GM11168 (cell line): Measurements from ENCODE around the gene HTR3E.
"Not testable (repeated sequence)": the region's sequence is repeated elsewhere in the genome, so short reads cannot be mapped to it uniquely, and the experiment has no call there.

Experiments used
- in situ Hi-C: fragments of 300-500 bp; cut with MboI; formaldehyde crosslinking; loops from one replicate; pipeline ENCODE4 v1.12.0; 2022; ENCODE audit warnings: low sequenced_read_pairs; ENCODE audit not compliant: unreplicated experiment

HTR3E gene, protein sequence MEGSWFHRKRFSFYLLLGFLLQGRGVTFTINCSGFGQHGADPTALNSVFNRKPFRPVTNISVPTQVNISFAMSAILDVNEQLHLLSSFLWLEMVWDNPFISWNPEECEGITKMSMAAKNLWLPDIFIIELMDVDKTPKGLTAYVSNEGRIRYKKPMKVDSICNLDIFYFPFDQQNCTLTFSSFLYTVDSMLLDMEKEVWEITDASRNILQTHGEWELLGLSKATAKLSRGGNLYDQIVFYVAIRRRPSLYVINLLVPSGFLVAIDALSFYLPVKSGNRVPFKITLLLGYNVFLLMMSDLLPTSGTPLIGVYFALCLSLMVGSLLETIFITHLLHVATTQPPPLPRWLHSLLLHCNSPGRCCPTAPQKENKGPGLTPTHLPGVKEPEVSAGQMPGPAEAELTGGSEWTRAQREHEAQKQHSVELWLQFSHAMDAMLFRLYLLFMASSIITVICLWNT

DNA sequence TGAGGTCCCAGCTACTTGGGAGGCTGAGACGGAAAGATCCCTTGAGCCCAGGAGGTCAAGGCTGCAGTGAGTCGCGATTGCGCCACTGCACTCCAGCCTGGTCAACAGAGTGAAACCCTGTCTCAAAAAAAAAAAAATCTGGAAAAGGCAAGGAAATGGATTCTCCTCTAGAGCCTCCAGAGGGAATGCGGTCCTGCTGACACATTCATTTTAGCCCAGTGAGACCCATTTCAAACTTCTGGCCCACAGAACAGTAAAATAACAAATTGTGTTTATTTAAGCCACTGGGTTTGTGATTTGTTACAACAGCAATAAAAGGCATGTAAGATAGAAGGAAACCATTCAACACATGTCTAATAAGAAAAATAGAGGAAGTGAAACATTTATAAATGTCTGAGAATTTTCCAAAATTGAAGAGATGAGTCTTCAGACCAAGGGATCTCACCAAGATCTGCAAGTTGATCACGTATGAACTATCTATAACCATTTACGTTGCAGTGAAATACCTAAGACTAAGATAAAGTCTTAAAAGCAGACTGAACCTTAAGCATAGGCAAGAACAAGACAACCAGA, at the start of gene HTR3E:
Gene HTR3E (plus strand): TSS at position 254 of the 573 bp plus-strand sequence. CDS start 466 bp downstream, outside the sequence.
- in situ Hi-C loops = no loop called here

DNA sequence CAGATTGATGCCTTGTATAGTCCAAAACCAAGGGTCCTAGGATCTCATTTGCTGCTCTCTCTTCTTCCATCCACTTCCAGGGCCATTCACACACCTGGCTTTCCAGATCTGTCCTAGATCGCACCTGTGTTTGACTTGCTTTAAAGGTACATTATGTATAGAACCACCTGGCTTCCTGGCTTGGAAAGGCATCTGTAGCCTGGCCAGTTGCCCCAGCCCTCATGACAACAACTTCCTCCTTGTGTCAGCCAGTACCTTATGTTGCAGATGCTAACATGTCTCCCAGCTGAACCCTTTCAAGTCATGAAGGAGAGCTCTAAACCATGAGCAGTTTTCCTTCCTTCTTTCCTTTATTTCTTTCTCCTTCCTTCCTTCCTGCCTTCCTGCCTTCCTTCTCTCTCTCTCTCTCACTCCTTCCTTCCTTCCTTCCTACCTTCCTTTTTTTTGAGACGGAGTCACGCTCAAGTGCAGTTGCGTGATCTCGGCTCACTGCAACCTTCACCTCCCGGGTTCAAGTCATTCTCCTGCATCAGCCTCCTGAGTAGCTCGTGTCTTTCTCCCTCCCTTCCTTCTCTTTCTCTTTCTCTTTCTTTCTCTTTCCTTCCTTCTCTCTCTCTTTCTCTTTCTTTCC, 46.5 kb upstream of the HTR3E start:
- in situ Hi-C loops = no loop called here

DNA sequence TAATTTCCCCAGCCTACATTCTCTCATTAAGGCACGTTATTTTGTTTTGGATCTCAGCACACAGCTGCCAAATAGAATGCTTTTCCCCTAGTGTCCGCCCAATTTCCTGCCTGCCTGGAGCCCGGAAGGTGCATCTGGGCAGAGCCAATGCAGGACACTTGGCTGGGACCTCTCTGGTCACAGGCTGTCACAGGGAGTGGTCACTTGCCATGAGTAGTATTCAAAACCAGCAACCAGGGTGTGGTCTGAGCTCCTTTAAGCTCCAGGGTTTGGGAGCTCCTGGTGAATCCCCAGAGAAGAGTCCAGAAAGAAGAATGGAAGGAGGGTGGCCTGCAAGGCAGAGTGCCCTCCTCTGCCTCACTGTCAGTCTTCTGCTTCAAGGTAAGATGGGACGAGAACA, 44.1 kb upstream of the HTR3E start, which contains the start of gene HTR3C:
Gene HTR3C (plus strand): TSS at position 281 of the 400 bp plus-strand sequence. CDS start 34 bp downstream, at position 315.
- in situ Hi-C loops = no loop called here

DNA sequence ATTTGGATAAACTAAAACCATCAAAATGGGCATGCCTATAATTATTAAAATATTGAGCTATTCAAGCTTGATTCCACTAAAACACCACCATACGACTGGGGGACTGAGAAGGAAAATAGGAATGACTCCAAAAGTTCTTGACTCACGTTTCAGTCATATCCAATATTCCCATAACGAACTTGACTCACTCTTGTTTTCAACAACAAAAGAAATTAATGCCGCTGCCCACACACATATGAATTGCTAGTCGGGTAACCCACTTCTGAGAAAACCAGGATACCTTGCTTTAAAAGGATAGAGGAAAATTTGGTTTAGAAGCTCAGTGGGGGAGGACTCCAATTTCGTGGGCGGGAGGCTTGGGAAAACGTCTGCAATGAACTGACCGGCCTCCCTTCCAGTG, 38.8 kb upstream of the HTR3E start:
- in situ Hi-C loops = no loop called here

DNA sequence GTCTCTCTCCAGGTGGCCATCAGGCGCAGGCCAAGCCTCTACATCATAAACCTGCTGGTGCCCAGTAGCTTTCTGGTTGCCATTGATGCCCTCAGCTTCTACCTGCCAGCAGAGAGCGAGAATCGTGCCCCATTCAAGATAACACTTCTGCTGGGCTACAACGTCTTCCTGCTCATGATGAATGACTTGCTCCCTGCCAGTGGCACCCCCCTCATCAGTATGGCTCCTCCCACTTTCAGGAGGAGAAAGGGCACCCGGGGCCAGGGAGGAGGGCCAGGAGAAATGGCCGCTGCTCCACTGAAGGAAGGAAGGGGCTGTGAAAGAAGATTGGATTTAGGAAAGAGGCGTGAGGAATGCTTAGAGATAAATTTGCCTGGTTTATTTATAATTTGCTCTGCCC, 37.4 kb upstream of the HTR3E start:
- in situ Hi-C loops = no loop called here

DNA sequence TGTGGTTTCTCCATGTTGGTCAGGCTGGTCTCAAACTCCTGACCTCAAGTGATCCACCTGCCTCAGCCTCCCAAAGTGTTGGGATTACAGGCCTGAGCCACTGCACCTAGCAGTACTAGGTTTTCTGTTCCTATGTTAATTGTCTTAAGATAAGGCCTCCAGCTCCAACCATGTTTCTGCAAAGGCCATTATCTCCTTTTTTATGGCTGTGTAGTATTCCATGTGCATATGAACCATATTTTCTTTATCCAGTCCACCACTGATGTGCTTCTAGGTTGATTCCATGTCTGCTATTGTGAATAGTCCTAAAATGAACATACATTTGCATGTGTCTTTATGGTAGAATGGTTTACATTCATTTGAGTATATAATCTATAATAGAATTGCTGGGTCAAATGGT, 34.2 kb upstream of the HTR3E start:
- in situ Hi-C loops = no loop called here

DNA sequence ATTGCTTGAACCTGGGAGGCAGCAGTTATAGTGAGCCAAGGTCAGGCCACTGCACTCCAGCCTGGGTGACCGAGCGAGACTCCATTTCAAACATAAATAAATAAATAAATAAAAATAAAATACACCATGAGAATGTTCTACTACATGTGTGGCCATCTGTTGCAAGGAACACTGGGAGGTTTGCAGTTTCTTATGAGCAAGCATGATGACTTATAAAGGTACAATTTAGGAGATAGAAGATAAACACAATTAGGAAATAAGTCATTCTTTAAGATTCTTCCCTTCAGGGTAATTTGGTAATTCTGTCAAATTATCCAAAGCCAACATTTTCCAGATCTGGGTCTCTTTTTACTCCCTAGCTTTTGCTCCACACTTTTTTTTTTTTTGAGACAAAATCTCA, 30.7 kb upstream of the HTR3E start:
- in situ Hi-C loops = no loop called here

DNA sequence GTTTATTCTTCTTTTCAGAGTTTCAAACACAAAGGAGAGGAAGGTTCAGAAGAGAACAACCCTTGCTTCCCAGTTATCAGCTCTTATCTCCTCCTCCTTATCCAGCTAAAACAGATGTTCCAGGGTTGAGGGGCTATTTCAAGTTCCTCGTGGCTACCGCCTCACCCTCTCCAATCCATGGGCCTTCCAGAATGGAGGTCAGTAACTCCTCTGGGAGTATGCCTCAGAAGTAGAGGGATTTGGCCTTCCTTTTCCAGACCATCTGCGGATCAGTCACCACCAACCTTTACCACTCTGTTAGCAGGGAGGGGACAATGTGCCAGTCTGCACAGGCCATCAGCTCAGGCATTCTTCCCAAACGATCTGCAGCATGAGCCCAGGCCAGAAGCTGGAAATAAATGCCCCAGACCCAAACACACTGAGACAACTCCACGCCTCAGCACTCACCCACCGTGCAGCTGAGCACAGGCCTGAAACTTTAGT, 29.2 kb upstream of the HTR3E start:
- in situ Hi-C loops = no loop called here

DNA sequence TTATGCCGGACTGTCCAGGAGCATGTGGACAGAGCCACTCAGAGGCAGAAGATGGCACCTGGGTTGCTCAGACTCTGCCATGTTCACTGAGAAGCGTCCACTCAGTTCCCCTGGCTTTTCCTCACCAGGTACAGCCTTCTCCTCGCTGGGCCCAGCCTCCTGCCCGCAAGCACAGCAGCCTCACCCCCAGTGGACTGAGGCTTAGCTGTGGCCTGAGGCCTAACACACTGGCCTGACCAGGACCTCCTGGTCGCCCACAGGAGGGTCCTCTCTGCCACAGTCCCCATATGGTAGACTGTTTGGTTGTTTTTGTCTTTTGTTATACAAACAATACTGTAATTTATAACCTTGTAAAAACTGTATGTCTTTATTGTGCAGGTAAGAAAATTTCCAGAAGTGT, 28.5 kb upstream of the HTR3E start:
- in situ Hi-C loops = no loop called here

DNA sequence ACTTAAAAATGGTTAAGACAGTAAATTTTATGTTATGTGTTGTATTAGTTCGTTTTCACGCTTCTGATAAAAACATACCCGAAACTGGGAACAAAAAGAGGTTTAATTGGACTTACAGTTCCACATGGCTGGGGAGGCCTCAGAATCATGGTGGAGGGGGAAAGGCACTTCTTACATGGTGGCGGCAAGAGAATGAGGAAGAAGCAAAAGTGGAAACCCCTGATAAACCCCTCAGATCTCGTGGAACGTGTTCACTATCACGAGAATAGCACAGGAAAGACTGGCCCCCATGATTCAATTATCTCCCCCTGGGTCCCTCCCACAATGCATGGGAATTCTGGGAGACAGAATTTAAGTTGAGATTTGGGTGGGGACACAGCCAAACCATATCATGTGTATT, 25.7 kb upstream of the HTR3E start:
- in situ Hi-C loops = not testable (repeated sequence)

DNA sequence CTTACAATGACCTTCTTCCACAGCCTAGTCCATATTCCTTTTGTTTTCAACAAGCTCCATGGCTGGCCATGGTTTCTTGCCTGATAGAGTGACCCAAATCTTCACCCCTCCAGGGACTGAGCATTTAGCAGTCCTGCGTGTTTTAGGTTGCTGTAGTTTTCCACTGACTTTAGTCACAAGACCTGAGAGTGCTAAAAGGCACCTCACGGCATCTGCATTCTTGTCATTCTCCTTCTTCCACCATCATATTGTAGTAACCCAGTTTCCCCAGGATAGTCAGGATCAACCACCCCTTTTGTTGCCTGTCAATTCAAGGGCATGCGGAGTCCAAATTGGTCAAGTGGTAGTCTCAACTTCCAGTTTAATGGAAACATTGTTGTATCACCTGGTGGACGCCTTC, 23.2 kb upstream of the HTR3E start:
- in situ Hi-C loops = no loop called here

DNA sequence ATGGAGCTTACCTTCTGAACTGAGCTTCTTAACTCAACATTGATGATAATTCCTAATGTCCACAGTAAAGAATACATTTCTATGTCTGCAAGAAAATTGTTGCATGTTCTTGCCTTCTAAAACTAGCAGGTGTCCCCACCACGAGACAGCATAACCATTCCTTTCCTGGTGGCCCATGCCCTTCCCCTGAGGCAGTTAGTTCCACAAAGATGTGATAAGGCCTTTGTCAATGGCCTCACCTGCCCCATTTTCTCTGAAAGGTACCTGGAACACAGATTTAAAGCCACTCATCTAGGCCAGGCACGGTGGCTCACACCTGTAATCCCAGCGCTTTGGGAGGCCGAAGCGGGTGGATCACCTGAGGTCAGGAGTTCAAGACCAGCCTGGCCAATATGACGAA, 21.0 kb upstream of the HTR3E start:
- in situ Hi-C loops = no loop called here

DNA sequence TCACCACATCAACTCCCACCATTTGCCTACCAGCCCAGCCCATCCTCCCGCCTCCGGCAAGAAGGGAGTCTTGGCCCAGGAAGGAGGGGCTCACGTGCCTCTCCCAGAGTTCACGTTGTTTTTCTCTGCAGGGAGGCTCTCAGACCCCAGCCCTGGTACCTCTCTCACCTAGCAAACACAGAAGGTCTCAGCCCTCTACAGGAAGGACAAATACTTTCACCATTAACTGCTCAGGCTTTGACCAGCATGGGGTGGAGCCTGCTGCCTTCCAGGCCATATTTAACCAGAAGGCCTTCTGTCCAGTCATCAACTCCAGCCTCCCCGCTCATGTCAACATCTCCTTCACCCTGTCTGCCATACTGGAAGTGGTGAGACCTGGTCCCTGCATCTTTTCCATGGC, 19.0 kb upstream of the HTR3E start:
- in situ Hi-C loops = no loop called here

DNA sequence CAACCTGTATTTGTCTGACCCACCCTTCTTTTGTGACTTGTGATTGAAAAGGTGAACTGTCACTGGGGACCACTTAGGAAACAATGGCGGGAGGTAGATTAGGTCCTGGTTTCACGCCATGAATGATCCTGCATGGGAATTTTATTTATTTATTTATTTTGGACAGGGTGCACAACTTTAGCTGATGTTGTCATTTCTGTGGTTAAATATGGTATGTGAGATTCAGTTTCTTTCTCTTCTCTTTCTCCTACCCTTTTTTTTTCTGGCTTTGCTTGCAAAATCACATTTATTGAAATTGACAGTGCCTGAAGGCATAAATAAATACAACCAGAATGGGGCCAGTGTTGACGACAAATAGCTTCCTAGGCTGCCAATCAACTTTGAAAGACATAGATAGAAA, 18.0 kb upstream of the HTR3E start:
- in situ Hi-C loops = no loop called here

DNA sequence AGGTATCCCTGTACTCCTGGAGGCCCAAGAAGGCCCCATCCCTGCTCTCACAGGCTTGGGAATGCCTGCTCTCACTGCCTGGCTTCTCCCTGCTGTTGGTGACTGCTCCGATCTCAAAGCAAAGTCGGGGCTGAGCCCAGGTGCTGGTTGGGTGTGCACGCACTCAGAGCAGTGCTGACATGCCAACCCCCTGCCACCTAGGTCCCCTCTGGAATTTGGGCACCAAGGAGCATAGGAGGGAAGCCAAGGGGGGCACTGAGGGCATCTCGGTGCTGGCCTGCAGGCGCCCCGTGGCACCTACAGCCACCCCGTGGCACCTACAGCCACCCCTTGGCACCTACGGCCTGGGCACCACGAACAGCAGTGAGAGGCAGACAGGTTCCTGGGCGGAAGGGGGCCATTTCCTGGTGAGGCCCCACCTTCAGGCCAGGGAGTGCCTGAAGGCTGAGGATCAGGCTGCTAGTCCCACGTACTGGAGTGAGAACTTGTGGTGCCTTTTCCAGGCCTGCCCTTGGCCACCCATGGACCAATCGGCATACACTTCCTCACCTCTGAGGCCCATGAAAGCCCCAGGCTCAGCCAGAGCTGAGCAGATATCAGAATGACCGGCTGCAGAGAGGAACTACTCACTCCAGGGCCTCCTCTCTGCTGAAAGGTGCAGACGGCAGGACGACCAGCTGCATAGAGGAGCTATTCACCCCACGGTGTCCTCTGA, 15.6 kb upstream of the HTR3E start:
- in situ Hi-C loops = no loop called here

DNA sequence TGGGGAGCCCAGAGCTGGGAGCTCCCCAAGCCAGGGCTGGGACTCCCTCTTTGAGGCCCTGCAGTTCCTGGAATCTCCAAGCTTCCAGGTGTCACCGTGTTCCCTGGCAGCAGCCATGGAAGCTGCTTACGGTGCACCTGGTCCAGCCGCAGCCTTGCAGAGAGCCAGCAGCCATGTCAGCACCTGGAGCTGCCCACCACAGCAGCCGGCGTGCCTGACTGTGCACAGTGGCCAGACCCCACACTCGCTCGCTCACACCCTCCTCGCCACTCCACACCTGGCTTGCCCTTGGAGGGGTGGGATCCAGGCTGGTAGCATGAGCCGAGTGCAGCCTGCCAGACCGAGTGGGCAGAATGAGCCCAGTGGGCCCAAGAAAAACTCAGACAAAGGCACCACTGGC, 14.8 kb upstream of the HTR3E start:
- in situ Hi-C loops = no loop called here

DNA sequence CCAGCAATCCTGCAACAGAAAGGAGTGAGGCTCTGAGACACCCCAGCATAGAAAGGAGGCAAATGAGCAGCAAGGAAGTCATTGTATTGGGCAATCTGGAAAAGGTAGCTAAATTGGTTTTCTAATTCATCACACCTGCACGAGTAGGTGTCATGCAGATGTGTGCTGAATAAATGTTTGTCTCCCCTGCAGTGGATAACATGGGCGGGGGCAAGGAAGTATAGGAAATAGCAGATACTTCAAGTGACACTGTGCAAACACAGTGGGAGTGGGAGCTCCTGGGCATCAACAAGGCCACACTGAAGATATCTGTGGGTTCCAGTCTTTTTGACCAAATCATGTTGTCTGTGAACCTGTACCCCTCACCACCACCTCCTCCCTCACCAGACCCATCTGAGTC, 14.4 kb upstream of the HTR3E start:
- in situ Hi-C loops = no loop called here

DNA sequence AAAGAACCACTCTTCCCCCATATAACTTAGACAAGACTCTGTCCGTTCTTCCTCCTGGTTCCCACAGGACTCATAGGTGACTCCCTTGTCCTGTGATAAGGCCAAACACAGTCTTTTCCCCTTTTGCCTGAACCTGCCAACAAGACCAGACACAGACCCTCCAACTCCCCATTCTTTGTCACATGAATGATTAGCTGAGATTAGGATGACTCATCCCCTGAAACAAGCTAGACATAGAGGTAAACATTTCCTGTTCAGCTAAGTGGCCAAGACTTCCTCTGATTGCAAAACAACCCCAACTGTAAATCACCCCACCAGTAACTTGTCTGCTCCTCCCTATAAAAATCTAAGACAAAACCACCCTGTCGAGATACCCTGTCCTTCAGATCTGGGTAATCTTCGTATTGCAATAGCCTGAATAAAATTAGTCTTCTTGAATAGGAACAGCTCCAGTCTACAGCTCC, 11.4 kb upstream of the HTR3E start:
- in situ Hi-C loops = no loop called here

DNA sequence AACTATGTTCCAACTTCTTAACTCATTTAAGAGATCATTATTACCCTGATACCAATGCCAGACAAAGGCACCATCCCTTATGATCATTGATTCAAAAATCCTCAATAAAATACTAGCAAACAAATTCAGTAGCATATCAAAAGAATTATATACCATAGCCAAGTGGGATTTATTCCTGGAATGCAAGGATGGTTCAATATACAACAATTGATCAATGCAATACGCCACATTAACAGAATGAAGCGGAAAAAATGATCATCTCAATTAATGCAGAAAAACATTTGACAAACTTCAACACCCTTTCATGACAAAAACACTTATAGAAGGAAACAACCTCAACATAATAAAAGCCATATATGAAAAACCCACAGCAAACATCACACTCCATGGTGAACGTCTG, 4.7 kb upstream of the HTR3E start:
- in situ Hi-C loops = no loop called here

DNA sequence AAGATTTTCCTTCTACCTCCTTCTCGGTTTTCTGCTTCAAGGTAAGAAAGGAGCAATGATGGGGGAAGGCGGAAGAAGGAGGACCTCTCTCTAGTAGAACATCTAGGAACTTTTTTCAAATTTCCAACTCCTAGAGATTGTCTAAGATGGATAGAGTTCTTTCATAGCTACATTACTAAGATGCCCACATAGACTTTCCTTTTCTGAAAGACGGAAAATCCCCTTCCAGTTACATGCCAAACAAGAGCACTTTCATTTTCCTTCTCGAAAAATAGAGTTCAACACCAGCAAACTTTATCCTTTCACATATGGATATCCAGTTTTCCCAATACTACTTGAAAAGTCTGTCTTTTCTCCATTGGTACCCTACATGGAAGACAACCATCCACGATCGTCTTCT, 692 bp downstream of the HTR3E start:
- in situ Hi-C loops = no loop called here
